ENCODE results near the gene UGT2B28. TPM values are rescaled to one million over a fixed set of nuclear protein-coding genes. Genes with fewer than 3 reads are reported as not detected.
"Not testable (repeated sequence)": the region's sequence is repeated elsewhere in the genome, so short reads cannot be mapped to it uniquely, and the experiment has no call there.

Gene UGT2B28
- total RNA-seq, result not detected

DNA sequence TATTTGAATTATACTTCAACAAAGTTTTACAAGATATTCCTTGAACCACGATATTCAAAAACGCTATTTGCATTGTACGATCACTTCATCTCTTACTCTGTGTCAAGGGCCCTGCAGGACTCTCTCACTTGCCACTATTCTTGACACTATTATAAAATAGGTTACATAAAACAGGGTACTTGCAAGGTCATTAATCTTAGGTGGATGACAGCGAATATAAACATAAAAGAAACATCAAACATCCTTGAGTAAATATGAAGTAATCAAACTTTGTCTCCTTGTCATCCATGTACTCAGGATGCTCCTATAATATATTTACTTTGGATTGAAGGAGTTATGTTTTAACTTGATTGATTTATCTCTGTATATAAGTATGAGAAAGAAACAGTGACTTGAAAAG, at the start of gene UGT2B28:
UGT2B28 (plus strand) TSS at position 395 of the 400 bp plus-strand sequence. CDS start 26 bp downstream, outside the sequence.
- not testable (repeated sequence) for H3K27me3 Mint-ChIP-seq, H3K36me3 Mint-ChIP-seq, H3K27ac Mint-ChIP-seq, H3K4me1 Mint-ChIP-seq, H3K9me3 Mint-ChIP-seq, DNase-seq, H3K4me3 Mint-ChIP-seq

GRCh38 chr4:69239092-69239491, 41.2 kb upstream of the UGT2B28 start:
- H3K36me3 Mint-ChIP-seq, result no peaks in the 10 kb centered on the region
- H3K4me3 Mint-ChIP-seq, result no peak overlapping the region
- no peak overlapping the region for H3K27ac Mint-ChIP-seq
- peaks cover 8% of the 10 kb centered on the region for H3K9me3 Mint-ChIP-seq
- no peaks in the 10 kb centered on the region for H3K27me3 Mint-ChIP-seq
- no peak for DNase-seq
- H3K4me1 Mint-ChIP-seq, result no peaks in the 10 kb centered on the region

DNA sequence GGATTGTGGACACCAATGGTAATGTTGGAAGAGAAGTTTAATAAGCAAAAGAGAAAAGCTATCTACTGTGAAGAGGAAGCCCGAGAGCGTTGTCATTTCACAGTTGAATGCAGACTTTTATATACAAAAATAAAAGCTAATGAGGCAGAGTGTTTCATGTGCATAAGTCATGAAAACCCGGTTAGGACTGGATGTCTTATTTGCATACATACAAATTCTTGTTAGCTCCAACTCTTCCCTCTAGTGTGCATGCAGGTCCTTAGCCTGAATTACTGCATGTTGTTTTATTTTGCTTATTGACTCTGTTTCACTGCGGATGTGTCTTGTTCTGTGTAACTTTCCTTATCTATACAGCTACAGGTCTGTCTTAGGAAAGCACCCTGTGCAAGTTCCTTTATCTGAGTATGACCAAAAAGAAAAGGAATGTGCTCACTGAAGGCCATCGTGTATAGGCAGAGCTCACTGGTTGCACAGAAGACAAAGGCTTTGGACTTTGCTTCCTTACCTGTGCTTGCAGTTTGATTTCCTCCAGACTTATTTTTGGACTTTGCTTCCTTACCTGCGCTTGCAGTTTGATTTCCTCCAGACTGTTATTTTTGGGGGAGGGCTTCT, 40.6 kb upstream of the UGT2B28 start:
- H3K27ac Mint-ChIP-seq, result no peak overlapping the region
- H3K36me3 Mint-ChIP-seq, result no peaks in the 10 kb centered on the region
- H3K9me3 Mint-ChIP-seq, result peaks cover 8% of the 10 kb centered on the region
- H3K4me3 Mint-ChIP-seq, result no peak overlapping the region
- H3K4me1 Mint-ChIP-seq, result no peaks in the 10 kb centered on the region
- H3K27me3 Mint-ChIP-seq, result no peaks in the 10 kb centered on the region
- DNase-seq, result no peak

- not testable (repeated sequence) for H3K4me1 Mint-ChIP-seq, H3K27me3 Mint-ChIP-seq, H3K36me3 Mint-ChIP-seq, H3K9me3 Mint-ChIP-seq, DNase-seq, H3K4me3 Mint-ChIP-seq, H3K27ac Mint-ChIP-seq
These were observed 39.5 kb upstream of the UGT2B28 start for GRCh38 chr4:69240787-69241186.

- H3K36me3 Mint-ChIP-seq, result not testable (repeated sequence)
These were observed 38.5 kb upstream of the UGT2B28 start for GRCh38 chr4:69241746-69242145.

DNA sequence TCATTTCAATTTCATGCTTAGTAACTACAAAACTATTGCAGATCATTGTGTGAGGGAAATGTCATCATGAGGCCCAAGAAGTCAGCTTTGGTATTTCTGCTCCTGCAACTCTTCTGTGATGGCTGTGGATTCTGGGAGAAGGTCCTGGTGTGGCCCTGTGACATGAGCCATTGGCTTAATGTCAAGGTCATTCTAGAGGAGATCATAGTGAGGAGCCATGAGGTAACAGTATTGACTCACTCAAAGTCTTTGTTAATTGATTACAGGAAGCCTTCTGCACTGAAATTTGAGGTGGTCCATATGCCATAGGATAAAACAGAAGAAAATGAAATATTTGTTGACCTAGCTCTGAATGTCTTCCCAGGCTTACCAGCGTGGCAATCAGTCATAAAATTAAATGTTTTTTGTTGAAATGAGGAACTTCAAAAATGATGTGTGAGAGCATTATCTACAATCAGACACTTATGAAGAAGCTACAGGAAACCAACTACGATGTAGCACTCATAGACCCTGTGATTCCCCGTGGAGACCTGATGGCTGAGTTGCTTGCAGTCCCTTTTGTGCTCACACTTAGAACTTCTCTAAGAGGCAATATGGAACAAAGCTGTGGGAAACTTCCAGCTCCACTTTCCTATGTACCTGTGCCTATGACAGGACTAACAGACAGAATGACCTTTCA, 37.6 kb upstream of the UGT2B28 start:
- not testable (repeated sequence) for H3K27ac Mint-ChIP-seq, H3K36me3 Mint-ChIP-seq, H3K27me3 Mint-ChIP-seq, H3K4me1 Mint-ChIP-seq, DNase-seq, H3K4me3 Mint-ChIP-seq
- peaks cover 19% of the 10 kb centered on the region for H3K9me3 Mint-ChIP-seq

More at GRCh38 chr4:69241746-69242145, 38.5 kb upstream of the UGT2B28 start:
- peaks cover 18% of the 10 kb centered on the region for H3K9me3 Mint-ChIP-seq
- not testable (repeated sequence) for H3K4me1 Mint-ChIP-seq, DNase-seq, H3K27me3 Mint-ChIP-seq, H3K4me3 Mint-ChIP-seq, H3K27ac Mint-ChIP-seq

DNA sequence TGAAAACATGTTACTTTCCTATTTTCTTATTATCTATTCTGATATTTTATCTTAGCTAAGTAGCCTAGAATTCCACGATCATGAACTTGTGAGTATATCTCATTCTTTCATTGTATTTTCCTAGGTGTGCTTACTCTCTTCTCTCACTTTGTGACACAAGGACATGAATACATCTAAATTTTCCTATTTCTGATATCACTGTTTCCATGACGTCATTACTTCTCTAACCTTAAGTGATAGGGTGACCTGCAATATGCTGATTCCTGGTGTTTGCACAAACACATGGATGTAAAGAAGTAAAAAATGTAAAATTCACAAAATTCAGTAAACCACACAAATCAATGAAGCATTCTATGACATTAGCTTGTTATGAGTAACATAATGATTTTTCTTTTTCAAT, 29.4 kb upstream of the UGT2B28 start:
- not testable (repeated sequence) for H3K27ac Mint-ChIP-seq, H3K4me3 Mint-ChIP-seq, H3K9me3 Mint-ChIP-seq, DNase-seq, H3K27me3 Mint-ChIP-seq, H3K36me3 Mint-ChIP-seq, H3K4me1 Mint-ChIP-seq

GRCh38 chr4:69253147-69253772, 27.0 kb upstream of the UGT2B28 start:
- H3K27ac Mint-ChIP-seq, H3K9me3 Mint-ChIP-seq, DNase-seq, H3K36me3 Mint-ChIP-seq, H3K4me3 Mint-ChIP-seq, H3K4me1 Mint-ChIP-seq, H3K27me3 Mint-ChIP-seq: not testable (repeated sequence)

DNA sequence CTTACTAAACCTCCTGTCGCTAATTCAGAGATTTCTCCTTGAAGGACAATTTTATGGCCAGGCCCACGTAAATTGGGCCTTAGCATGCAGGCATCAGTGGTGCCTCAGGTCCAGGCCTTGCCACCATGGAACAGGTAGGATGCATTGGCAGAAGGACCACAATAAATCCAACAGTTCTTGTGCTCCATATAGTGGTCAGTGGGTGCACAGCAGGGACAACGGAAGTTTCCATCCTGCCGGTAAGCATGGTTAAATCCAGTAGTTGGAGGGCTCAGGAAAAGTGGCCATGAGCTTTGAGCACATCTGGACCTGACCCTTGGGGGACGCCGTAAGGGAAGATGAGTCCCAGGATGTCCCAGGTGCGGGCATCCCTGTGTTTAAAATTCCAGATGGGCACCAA, 11.7 kb upstream of the UGT2B28 start:
- H3K27me3 Mint-ChIP-seq, H3K27ac Mint-ChIP-seq, H3K36me3 Mint-ChIP-seq, DNase-seq, H3K4me3 Mint-ChIP-seq, H3K9me3 Mint-ChIP-seq, H3K4me1 Mint-ChIP-seq: not testable (repeated sequence)

DNA sequence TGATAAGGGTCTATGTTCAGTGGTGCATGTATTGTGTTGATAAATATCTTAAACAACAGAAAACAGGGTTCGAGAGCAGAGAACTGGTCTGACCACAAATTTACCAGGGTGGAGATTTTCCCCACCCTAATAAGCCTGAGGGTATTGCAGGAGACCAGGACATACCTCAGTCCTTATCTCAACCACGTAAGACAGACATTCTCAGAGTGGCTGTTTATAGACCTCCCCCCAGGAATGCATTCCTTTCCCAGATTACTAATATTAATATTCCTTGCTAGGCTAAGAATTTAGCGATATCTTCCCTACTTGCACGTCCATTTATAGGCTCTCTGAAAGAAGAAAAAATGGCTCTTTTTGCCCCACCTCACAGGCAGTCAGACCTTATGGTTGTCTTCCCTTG, 16.1 kb downstream of the UGT2B28 start:
- not testable (repeated sequence) for H3K36me3 Mint-ChIP-seq, H3K9me3 Mint-ChIP-seq, H3K4me1 Mint-ChIP-seq, H3K4me3 Mint-ChIP-seq, DNase-seq, H3K27ac Mint-ChIP-seq, H3K27me3 Mint-ChIP-seq

DNA sequence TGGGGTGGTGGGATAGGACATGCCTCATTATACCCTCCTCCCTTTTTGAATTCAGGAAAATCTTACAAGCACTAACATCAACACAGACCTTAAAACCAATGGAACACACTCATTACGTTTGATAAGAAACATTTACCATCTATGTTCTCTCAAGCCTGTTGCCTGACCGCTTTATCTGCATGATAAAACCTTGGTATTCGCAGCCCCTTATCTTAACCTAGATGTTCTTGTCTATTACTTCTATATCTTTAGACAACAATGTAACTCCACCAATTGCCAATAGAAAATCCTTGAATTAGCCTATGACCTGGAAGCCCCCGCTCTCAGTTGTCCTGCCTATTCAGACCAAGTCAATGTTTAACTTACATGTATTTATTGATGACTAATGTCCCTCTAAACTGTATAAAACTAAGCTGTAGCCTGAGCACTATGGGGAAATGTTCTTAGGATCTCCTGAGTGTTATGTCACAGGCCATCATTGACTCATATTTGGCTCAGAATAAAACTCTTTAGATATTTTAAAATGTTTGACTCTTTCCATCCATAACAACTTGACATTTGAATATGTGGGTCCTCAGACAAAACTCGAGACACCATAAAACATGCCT, 28.3 kb downstream of the UGT2B28 start:
- not testable (repeated sequence) for DNase-seq

GRCh38 chr4:69309549-69310076, 29.3 kb downstream of the UGT2B28 start:
- not testable (repeated sequence) for DNase-seq, H3K36me3 Mint-ChIP-seq, H3K4me1 Mint-ChIP-seq, H3K27ac Mint-ChIP-seq, H3K4me3 Mint-ChIP-seq, H3K27me3 Mint-ChIP-seq, H3K9me3 Mint-ChIP-seq

More for the DNA sequence above, 28.3 kb downstream of the UGT2B28 start:
- H3K36me3 Mint-ChIP-seq, H3K27ac Mint-ChIP-seq, H3K9me3 Mint-ChIP-seq, H3K4me1 Mint-ChIP-seq, H3K4me3 Mint-ChIP-seq, H3K27me3 Mint-ChIP-seq: not testable (repeated sequence)

DNA sequence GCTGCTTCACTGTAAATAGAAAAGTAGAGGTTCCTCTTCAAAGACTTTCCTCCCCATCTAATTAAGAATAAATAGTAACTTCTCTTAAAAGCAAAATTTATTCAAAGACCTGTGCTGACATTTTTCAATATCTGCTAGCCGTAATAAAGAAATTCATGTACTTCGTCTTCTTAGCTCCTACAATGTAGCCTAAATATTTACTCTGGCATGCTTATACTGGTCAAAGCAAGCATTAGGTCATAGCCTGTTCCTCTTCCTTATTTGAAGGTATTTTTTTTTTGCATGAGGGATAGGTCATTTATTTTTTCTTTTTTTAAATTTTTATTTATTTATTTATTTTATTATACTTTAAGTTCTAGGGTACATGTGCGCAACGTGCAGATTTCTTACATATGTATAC, 30.0 kb downstream of the UGT2B28 start:
- not testable (repeated sequence) for H3K9me3 Mint-ChIP-seq, H3K4me3 Mint-ChIP-seq, H3K27me3 Mint-ChIP-seq, H3K4me1 Mint-ChIP-seq, H3K36me3 Mint-ChIP-seq, DNase-seq, H3K27ac Mint-ChIP-seq

- not testable (repeated sequence) for H3K36me3 Mint-ChIP-seq, H3K4me1 Mint-ChIP-seq, H3K27ac Mint-ChIP-seq, H3K4me3 Mint-ChIP-seq, H3K9me3 Mint-ChIP-seq, DNase-seq, H3K27me3 Mint-ChIP-seq
These were observed 37.5 kb downstream of the UGT2B28 start for GRCh38 chr4:69317669-69318298.

GRCh38 chr4:69321153-69321729, 41.0 kb downstream of the UGT2B28 start:
- no peaks in the 10 kb centered on the region for H3K4me1 Mint-ChIP-seq
- H3K9me3 Mint-ChIP-seq, result no peaks in the 10 kb centered on the region
- no peak for DNase-seq
- no peaks in the 10 kb centered on the region for H3K36me3 Mint-ChIP-seq
- H3K27me3 Mint-ChIP-seq, result no peaks in the 10 kb centered on the region
- no peak overlapping the region for H3K4me3 Mint-ChIP-seq
- H3K27ac Mint-ChIP-seq, result no peak overlapping the region
